GM19351 (cell line): Measurements from ENCODE around the gene PSAP.
A peak's percentile ranks its signal among the peaks of the same experiment; 100 is the strongest.

ENCODE experiments used
- ATAC-seq: cut with Tn5 transposase; IDR thresholded peaks from one replicate; pipeline ENCODE4 v1.9.1; 2021; ENCODE audit warnings: mild to moderate bottlenecking, moderate library complexity; ENCODE audit not compliant: unreplicated experiment

The PSAP gene

DNA sequence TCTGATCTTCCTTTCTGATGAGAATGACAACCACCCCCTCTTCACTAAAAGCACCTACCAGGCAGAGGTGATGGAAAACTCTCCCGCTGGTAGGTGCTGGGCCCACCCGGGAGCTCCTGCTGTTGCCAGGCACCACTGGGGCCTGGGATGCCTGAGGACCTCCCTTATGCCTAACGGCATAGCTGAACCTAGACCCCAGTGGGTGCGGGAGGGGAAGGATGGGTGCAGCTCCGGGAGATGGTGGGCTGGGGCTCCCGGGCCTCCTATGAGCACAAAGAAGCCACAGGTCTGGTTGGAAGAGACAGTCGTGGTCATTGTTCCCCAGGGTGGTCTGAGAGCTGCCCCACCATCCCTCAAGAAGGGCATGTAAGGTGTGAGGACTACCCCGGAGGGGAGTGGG is 62.1 kb downstream of the PSAP start:
- ATAC-seq, result no peak

DNA sequence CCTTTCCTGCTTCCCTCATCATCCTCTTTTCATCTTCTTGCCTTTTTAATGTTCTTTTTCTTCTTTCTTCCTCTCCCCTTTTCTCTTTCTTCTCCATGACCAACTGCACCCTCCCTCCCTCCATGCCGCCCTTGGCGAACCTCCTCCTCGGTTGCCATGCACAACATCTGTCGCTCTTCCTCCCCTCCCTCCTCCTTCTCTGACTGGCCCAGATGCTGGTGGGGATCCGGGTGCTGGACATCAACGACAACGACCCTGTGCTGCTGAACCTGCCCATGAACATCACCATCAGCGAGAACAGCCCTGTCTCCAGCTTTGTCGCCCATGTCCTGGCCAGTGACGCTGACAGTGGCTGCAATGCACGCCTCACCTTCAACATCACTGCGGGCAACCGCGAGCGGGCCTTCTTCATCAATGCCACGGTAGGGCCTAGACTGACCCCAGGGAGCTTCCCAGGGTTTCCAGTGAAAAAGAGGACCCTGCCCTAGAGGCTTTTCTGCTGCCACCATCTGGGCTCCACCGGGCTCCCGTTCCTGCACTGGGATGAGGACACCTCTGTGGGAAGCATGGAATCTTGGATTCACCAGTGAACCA is 66.3 kb downstream of the PSAP start:
- no peak for ATAC-seq

DNA sequence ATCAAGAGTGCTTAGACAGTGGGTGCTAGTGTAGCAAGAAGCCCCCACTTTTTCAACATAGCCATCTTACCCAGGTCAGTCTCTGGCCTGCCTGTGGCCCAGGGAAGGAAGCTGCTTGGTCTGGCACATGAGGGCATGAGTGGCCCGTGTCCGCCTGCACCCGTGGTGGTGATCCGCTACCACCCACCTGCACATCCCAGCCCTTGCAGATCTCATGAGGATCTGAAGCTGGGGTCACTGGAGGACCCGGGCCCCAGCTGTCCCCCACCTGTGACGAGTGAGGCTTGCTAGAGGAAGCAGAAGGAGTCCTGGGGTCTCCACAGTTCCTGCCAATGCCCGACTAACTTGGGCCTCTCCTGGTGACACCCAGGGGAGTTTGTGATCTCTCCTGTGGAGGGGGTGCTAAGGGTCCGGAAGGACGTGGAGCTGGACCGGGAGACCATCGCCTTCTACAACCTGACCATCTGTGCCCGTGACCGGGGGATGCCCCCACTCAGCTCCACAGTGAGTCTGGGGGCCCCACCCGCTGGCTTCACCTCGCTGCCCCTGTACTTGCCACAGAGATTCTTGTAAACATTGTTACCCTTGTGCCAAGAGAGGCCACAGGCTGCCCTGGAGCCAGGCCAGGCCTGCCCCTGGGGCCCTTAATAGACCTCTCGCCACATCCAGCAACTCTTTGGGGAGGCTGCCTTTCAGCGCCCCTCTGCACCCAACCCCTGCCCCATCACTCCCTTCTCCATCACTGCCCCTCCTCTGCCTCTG is 67.0 kb downstream of the PSAP start:
- ATAC-seq, result no peak

DNA sequence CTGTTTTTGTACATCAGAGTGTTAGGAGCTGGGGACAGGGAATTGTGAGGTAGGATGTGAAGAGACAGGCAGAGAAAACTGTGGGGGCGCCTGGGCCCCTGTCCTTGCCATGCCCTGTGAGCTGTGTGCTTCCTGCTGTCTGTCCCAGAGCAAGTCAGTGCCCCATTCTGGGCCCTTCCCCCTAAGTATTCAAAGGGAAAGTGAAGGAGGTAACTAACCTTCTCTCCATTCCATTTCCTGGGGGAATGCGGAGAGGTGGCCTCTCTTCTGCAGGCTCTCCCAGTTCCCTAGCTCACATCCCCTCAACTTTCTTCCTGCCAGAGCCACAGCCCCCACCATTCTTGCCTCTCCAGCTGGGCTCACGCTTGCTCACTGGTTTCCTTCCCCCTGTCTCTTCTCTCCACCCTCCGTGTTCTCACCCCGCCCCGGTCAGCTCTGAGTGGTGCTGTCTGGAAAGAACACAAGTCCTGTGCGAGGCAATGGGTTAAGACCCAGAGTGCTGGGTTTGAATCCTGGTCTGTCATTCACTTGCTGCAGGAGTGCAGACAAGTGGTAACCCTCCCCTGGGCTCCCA is 68.0 kb downstream of the PSAP start:
- ATAC-seq, result no peak

DNA sequence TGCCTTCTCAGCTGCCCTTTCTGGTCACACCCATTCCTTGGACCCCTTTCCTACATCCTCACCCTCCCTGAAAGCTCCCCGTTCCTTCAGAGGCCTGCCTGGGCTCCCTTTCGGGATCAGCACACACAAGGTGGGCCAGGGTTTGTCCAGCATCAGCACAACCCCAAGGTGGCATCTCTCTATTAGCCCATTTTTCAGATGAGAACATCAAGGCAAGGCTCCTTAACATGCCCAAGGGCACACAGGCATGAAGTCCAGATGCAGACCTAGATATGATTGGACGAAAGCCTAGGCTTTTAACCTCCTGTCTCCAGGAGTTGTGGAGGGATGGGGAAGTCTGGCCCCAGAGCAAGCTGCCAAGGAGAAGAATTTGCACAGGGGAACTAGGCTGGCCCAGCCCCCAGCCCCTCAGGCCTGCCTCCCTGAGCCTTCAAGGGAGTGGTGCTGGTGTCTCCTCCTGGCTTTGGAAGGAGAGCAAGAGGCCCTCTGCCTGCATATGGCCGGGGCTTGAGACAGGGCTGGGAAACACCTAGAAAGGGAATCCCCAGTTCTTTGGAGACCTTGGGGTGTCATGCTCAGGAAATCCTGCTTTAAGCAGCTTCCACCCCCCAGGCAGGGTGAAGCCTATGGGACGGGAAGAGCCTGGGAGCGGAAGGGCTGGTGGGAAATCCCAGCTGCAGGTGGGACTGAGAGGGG is 68.7 kb downstream of the PSAP start:
- ATAC-seq, result no peak

DNA sequence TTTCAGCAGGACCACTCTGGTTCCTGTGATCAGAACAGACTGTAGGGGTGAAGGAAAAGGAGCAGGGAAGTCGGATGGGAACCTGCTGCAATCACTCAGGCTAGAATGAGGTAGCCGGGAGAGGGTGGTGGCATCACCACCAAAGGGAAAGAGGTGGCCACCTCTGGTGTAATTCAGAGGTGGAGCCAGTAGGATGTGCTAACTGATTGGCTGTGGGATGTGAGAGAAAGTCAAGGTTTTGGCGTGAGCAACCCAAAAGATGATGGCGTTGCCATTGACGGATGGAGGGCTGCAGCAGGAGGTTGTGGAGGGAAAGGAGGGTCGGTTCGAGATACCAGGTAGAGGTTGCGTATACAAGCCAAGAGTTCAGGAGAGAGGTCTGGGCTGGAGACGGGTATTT is 70.3 kb downstream of the PSAP start:
- ATAC-seq, result no peak

DNA sequence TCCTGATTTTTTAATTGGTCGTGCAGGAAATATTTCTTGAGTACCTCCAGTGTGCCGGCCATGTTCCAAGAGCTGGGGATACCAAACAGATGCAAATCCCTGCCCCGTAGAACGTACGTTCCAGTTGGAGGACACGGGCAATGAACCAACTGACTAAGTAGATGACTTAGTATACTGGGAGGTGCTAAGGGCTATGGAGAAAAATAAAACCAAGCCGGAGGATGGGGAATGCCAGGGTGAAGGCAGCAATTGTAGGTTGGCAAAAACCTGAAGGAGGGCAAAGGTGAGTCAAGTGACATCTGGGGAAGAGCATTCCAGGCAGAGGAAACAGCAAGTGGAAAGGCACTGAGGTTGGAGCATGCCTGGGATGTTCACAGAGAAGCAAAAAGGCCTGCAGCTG is 70.9 kb downstream of the PSAP start:
- no peak for ATAC-seq

DNA sequence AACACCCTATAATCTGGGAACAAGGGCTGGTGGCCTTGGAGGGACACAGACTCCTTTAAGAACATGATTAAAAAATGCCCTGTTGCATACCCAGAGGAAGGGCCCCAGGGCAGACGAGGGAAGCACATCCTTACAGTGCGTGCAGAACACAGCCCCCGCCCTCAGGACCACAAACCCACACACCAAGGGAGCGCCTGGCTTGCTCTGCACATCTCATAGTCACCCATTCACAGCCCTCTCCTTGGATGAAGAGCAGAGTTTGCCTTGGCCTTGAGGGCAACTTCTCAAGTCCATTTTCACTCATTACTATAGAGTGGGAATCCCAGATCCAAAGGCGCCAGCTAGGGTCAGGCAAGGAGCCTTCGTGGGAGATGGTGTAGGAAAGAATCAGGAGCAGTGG is 71.4 kb downstream of the PSAP start:
- ATAC-seq, result no peak

DNA sequence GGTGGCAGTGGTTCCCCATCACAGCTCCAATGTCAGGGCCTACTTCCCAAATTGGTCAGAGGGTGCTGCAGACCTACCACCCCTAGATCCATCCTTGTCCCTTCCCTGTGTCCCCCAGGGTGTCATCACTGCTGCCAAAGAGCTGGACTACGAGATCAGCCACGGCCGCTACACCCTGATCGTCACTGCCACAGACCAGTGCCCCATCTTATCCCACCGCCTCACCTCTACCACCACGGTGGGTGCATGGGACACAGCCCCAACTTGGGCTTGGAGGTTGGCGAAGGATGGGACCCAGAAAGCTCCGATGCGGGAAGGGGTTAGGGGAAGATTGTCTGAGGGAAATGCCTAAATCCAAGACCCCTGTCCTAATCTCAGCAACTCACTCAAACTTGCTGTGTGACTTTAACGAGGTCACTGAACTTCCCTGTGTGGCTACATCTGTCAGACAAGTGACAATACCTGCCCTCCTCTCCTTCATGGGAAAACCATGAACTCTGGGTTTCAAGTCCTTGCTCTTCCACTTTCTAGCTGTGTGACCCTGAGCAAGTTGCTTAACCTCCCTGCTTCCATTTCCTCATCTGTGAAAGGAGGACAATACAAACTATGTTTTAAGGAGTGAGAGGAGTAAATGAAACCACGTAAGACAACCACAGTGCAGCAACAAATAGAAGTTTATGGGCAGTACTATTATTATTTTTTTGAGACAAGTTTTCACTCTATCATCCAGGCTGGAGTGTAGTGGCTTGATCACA is 72.8 kb downstream of the PSAP start:
- no peak for ATAC-seq

DNA sequence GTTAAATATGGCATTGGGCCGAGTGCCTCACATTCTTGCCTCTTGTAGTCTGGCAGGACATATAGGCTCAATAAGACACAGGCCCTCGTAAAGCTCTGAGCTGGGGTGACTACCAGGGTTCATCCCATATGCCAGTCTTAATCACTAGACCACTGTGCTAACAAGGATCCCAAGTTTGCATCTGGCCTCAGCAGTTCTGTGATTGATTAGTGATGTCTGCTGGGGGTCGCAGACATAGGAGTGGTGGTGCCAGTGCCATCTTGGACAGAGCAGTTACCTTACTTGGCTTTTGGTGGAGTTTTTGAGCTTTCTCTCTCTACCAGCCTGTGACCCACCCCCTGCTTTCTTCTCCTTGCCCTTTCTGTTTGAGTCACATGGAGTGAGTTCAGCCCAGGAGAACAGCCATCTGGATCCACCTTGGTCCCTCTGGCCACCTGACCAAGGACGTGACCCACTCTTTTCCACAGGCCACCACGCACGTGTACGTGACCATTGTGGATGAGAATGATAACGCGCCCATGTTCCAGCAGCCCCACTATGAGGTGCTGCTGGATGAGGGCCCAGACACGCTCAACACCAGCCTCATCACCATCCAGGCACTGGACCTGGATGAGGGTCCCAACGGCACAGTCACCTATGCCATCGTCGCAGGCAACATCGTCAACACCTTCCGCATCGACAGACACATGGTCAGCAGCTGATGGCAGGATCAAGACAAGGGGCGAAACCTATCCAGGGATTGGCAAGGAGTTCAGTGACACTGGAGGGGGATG is 73.7 kb downstream of the PSAP start:
- ATAC-seq, result no peak

DNA sequence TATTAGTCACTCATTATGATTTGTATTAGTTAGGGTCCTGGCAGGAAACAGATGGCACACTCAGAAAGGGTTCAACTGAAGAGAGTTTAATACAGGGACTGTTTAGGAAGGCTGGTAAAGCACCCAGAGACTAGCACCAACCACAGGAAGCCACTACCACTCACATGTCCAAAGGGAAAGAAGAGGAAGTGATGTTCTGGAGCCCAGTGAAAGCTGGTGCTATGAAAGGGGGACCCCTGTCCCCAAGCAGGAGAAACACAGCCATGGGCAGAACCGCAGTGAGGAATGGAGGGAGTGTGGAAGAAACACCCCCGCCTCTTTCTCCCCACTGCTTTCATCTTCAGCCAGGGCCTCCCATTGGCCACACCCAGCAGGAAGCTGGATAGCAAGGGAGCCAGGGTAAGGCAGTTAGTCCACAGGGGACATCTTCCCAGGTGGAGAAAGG is 74.5 kb downstream of the PSAP start:
- ATAC-seq, result no peak

DNA sequence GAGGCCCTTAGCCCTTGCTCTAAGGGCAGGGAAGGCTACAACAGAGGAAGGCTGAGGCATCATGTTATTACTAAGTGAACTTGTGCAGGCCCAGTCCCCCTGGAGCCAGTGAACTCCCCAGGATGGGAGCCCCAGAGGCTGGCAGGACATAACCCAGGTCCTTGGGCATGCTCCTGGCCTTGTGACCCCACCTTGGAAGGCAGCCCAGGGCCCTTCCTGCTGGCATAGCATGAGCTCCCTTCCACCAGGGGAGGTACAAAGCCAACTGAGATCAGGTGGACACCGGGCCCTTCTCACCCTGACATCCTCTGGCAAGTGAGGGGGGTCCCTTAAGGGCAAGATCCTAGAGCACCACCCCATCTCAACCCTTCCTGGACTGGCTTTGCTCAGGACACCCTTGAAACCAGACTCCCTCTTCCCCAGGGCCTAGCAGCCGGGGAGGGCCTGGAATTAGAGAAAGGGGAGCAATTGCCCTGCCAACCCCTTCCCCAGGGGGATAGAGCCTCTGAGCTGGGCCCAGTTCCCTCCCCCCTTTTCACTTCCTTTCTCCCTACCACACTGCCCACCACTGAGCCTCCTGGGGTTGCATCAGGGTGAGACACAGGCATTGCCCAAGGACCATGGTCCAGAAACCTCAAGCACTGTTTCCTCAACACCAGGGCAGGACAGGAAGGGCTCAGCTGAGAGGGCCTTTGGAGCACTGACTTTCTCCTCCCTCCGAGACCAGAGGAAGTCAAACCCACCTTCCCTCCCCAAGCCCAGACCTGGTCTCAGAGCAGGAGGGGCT is 75.9 kb downstream of the PSAP start:
- no peak for ATAC-seq

DNA sequence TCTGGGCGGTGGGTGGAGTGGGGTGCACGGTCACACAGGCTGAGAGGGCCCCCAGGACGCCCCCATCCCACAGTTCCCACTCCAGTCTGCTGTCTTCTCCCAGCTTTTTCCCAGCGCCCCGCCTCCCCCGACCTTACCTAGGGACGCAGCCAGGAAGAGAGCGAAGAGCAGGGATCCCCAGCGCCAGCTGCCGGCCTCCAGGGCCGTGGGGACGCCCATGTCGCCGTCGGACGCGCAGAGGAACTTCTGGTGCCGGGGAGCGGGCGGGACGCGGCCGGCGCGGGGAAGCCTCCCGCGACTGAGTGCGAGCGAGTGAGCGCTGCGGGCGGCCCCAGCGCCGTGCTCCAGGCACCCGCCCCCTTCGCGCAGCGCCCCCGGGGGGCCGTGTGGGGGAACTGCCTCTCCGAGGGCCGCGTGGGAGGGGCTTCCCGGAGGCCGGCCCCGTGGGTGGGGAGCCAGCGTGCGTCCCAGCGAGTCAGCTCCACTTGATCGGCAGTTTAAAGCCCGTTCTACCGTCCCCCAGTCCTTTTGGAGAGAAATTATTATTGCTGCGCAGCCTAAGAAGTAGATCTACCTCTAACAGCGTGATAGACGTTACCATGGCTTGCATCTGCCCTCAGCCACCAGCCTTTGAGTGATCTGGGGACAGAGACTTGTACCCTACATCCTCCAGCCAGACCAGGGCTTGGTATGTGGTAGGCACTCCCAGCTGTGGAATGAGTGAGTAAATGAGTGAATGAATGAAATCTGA is 77.7 kb downstream of the PSAP start, which contains the start of gene VSIR:
VSIR (minus strand) TSS at position 300 of the 751 bp plus-strand sequence; CDS start at position 219, 81 bp downstream.
- peak; percentile 68 for ATAC-seq

DNA sequence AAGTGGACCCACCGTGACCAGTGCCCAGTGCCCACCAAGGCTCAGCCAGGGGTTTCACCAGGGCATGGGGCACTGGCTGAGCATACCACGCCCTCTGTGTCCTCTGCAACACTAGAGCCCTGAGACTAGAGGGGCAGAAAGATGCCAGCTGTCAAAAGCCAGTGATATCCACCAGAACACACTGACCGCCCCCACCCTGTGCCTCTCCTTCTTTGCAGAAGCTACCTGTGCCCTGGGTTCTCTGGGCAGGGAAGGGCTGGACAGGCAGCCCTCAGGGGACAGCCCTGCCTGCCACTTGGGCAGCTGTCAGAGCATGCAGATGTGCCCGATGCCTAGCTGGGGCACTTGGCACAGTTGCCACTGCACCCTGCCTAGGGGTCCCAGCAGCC is 78.2 kb downstream of the PSAP start:
- no peak for ATAC-seq

DNA sequence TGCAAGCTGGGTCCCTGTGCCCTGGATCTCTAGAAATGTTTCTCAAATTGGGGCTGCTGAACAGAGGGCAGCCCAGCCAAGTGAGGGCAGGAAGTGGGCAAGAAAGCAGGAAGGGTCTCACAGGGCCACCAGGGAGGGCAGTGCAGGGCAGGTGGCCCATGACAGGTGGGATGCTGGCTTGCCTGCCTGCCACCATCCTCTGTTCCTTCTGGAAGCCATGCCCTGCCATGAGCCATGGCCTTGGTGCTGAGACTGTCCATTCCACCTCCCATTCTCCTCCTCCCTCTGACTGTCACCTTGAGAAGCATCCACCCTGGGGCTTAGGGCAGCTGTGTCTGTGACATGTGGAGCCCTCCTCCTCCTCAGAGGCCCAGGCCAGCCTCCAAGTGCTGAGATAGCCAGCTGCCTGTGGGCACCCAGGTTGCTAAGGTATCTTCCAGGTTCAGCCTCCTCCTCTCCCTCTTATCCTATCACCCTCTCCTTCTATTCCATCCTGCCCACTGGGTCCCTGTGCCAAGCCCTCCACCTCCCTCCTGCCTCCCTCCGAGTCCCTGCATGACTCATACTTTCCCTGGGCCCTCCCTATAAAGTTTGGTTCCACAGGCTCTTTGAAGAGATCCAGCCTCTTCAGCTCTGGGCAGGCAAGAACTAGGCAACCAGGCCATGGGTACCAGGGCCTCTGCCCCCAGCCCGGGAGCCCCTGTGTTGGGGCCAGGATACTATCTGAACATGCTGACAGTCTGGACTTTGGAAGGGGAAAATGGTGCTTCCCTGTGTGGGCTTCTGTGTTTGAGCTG is 79.0 kb downstream of the PSAP start:
- ATAC-seq, result no peak

DNA sequence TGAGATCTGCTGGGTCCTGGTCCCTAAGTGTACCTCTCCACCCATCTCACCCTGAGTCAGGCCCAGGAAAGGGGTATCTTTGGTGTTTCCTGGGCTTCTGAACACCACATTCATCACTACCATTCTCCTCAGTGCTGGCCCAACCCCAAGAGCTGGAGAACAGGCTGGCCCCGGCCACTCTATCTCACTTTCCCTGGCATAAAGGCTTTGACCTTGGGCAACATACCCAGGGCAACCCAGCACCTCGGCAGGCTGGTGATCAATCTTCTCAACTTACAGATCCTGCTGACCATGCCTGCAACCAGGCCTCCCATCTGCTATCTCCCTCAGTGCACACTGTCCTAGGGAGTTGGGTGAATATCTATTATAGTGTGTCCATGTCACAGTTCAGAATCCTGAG is 79.8 kb downstream of the PSAP start:
- ATAC-seq, result no peak

DNA sequence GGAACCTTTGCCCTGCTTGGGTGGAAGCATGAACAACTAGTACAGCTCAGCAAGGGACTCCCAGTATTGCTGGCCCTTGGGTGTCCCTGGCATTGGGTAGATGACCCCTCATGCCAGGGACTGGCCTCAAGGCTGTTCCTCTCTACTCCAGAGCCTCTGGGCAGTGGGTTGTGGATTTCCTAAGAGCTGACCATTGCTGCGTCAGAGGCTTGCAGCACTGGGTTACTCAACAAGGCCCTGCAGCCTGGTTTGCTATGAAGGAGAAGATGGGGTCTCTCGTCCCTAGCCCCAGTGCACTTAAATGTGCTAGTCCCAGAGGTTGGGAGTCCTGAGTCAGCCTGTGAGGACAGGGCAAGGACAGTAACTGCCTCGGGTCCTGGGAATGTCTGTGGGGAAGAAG is 80.3 kb downstream of the PSAP start:
- no peak for ATAC-seq

DNA sequence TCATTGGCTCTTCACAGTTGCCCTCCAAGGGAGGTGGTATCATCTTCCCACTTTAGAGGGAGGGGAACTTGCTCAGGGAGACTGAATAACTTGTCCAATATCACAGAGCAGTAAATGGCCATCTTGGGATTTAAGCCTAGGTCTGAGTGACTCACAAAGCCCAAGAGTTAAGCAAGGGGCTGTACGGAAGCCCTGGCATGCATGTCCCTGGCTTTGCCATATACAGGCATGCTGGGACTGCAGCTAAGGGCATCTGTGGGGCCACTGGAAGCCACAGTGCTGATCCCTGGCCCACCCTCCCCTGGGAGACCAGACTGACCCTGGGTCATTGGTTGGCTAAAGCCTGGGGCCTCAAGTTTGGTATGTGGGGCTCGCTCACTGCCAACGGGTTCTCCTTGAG is 80.8 kb downstream of the PSAP start:
- ATAC-seq, result no peak
